ENCODE measurements around the gene PAM16. TPM values are rescaled to one million over a fixed set of nuclear protein-coding genes. Genes with fewer than 3 reads are reported as not detected.

Gene PAM16
- total and polyA plus RNA-seq, 2 of the 8 experiments (the other 6 are each of a cell fraction or from before 2014, with no cell fraction given), result 78.3 to 198 TPM

- no peak overlapping the region for H2AFZ ChIP-seq (ENCODE audit: low read length)
- no peaks in the 10 kb centered on the region for H3K9me3 ChIP-seq (ENCODE audit: insufficient read depth in 2 of 2, low read depth in 1 of 2, low read length in 1 of 2)
- H3K4me3 ChIP-seq (ENCODE audit: extremely low read depth in 1 of 4, insufficient read depth in 2 of 4, low read depth in 3 of 4, low read length in 4 of 4), result peak overlapping the region; percentile 64 to 84 (median 80)
- 4% methylated on average over 28 of the region's 68 CpGs; no CpG with 5 or more reads in 1 of the 2 experiments for WGBS, 2 experiments (ENCODE audit: extremely low coverage in 1 of 2, insufficient coverage in 1 of 2, insufficient read length in 1 of 2, insufficient replicate concordance in 2 of 2, low coverage in 1 of 2, low lambda C conversion rate in 2 of 2, missing lambda C conversion rate in 1 of 2)
- H3K14ac ChIP-seq (ENCODE audit: insufficient read length), result no peak overlapping the region
- H3K4me1 ChIP-seq (replicated peaks in 1 of 4; ENCODE audit: control insufficient read depth in 3 of 4, insufficient read depth in 4 of 4, low read length in 3 of 4), result peaks cover 0 to 20% (median 13%) of the 10 kb centered on the region in 4 experiments; a peak in 6 of 7 replicates
- H3K18ac ChIP-seq (ENCODE audit: extremely low read depth, low read length), result peak overlapping the region; percentile 68
- ChIA-PET CTCF (ENCODE audit: partially characterized antibody) (interaction anchor here (0.9 to 16.7 kb wide), 10 partner anchors 9 to 104 kb away, joined by 3 to 300 read pairs (median 30); partner anchors contain the start of gene GLIS2), POLR2A (ENCODE audit: partially characterized antibody) (interaction anchor here (0.6 to 25.6 kb wide), 10 partner anchors 8 to 590 kb away, joined by 3 to 403 read pairs (median 9); partner anchors contain the start of genes GLIS2, PAM16, TFAP4 and TRAP1)
- peaks cover 0 to 4% of the 10 kb centered on the region in 2 experiments for H4K20me1 ChIP-seq (replicated peaks in 1 of 2; ENCODE audit: control insufficient read depth in 1 of 2, insufficient read depth in 2 of 2, low read length in 2 of 2)
- H4K5ac ChIP-seq (ENCODE audit: insufficient read length, low read depth, low read length), result peak overlapping the region; percentile 13
- peaks cover 7% of the 10 kb centered on the region for H3K23me2 ChIP-seq (ENCODE audit: low read depth, low read length)
- FAIRE-seq, result no peak
- peak overlapping the region; percentile 51 to 62 (median 60) for H3K9ac ChIP-seq (replicated peaks in 1 of 4; ENCODE audit: extremely low read depth in 1 of 4, low read depth in 3 of 4, low read length in 3 of 4)
- H4K91ac ChIP-seq (replicated peaks; ENCODE audit: insufficient read length, low read length), result peak overlapping the region; percentile 58
- peaks cover 7% of the 10 kb centered on the region; the same call in 1 of the 2 replicates for H3K79me1 ChIP-seq (ENCODE audit: low read depth, low read length)
- no peak overlapping the region for H3K23ac ChIP-seq (ENCODE audit: insufficient read length)
- peak overlapping the region; percentile 47; the same call in 1 of the 2 replicates for H4K8ac ChIP-seq (ENCODE audit: extremely low read depth, insufficient read depth, low read length)
- peak; percentile 90 to 94 for DNase-seq (ENCODE audit: low read depth in 1 of 2, low spot score in 2 of 2)
- H3K4ac ChIP-seq (replicated peaks; ENCODE audit: insufficient read length, low read depth, low read length), result peak overlapping the region; percentile 16
- peak overlapping the region; percentile 46; the same call in 1 of the 2 replicates for H3K27ac ChIP-seq (ENCODE audit: low read depth, low read length)
- H2BK12ac ChIP-seq (ENCODE audit: low read depth, low read length), result peak overlapping the region; percentile 95; the same call in 1 of the 2 replicates
- H2BK120ac ChIP-seq (replicated peaks; ENCODE audit: low read depth, low read length), result no peak overlapping the region
- H2AK5ac ChIP-seq (ENCODE audit: low read depth, low read length), result peak overlapping the region; percentile 99
- no peaks in the 10 kb centered on the region for H3K27me3 ChIP-seq (replicated peaks in 1 of 4; ENCODE audit: control insufficient read depth in 3 of 4, extremely low read depth in 1 of 4, insufficient read depth in 3 of 4, low read length in 3 of 4)
- peak overlapping the region; percentile 65; the same call in 1 of the 2 replicates for H2BK15ac ChIP-seq (ENCODE audit: low read length)
- H3K56ac ChIP-seq (replicated peaks; ENCODE audit: insufficient read length, low read depth, low read length), result no peak overlapping the region
- peaks cover 0 to 6% of the 10 kb centered on the region in 2 experiments; a peak in 1 of 4 replicates for H3K79me2 ChIP-seq (ENCODE audit: control insufficient read depth in 1 of 2, insufficient read depth in 2 of 2, low read length in 2 of 2)
- 0 out of 2 replicates have a peak overlapping the region, but pooled peaks have one; percentile 32 for H2BK20ac ChIP-seq (ENCODE audit: low read length)
- H3K36me3 ChIP-seq (ENCODE audit: control insufficient read depth in 2 of 4, insufficient read depth in 4 of 4, low read length in 3 of 4), result peaks cover 0 to 3% (median under 1%) of the 10 kb centered on the region in 4 experiments; a peak in 1 of 8 replicates
- peak overlapping the region; percentile 95 for H2BK5ac ChIP-seq (ENCODE audit: low read depth, low read length)
- peak overlapping the region; percentile 75 to 88 for H3K4me2 ChIP-seq (ENCODE audit: insufficient read depth in 1 of 2, low read depth in 2 of 2, low read length in 2 of 2)
- TF ChIP-seq ATF2 (IDR thresholded peaks at IDR 0.05; ENCODE audit: low read length), result no peak
- TF ChIP-seq TEAD4 (IDR thresholded peaks at IDR 0.05; ENCODE audit: low read depth, low read length), result peak; percentile 59
- TF ChIP-seq CBX5 (IDR thresholded peaks at IDR 0.05; ENCODE audit: low read depth, low read length), result no peak
- no peak for TF ChIP-seq E2F6 (IDR thresholded peaks at IDR 0.05)
- TF ChIP-seq SP4 (IDR thresholded peaks at IDR 0.05; ENCODE audit: low read length), result 0 out of 2 replicates have a peak, but pooled peaks have one; percentile 58
- TF ChIP-seq SIX5 (IDR thresholded peaks at IDR 0.05; ENCODE audit: low read depth, low read length), result no peak
- no peak for TF ChIP-seq TAF1 (IDR thresholded peaks at IDR 0.05; ENCODE audit: low read depth, low read length)
- TF ChIP-seq EZH2 (IDR thresholded peaks at IDR 0.05; ENCODE audit: low read depth, low read length, severe bottlenecking), result no peak
Observed at GRCh38 chr16:4307215-4308037, 43.7 kb downstream of the PAM16 start.
